CD4-positive, alpha-beta T cell treated with Interleukin-15 for 4 hours (primary cell): ENCODE measurements around the gene TFAP2A.

Source experiments
- DNase-seq: peaks from one replicate; pipeline ENCODE4 v3.0.0-alpha.2; 2020; ENCODE audit warnings: low spot score

TFAP2A gene

GRCh38 chr6:10425975-10426780 is 11.3 kb upstream of the TFAP2A start:
- no peak for DNase-seq

- no peak for DNase-seq
Observed at GRCh38 chr6:10425176-10425974, 10.5 kb upstream of the TFAP2A start.

GRCh38 chr6:10424040-10424439 is 9.2 kb upstream of the TFAP2A start:
- DNase-seq = no peak

GRCh38 chr6:10422737-10423034 is 7.8 kb upstream of the TFAP2A start:
- no peak for DNase-seq

GRCh38 chr6:10421921-10422736 is 7.3 kb upstream of the TFAP2A start:
- no peak for DNase-seq

- DNase-seq = no peak
Observed at GRCh38 chr6:10421158-10421920, 6.5 kb upstream of the TFAP2A start.

GRCh38 chr6:10420546-10421157 is 5.8 kb upstream of the TFAP2A start:
- DNase-seq = no peak

- DNase-seq = no peak
Observed at GRCh38 chr6:10419749-10420545, 5.1 kb upstream of the TFAP2A start.

GRCh38 chr6:10418862-10419748 is 4.2 kb upstream of the TFAP2A start:
- no peak for DNase-seq

GRCh38 chr6:10418361-10418861 is 3.5 kb upstream of the TFAP2A start:
- no peak for DNase-seq

- DNase-seq = no peak
Observed at GRCh38 chr6:10417681-10418104, 2.8 kb upstream of the TFAP2A start.

- DNase-seq = no peak
Observed at GRCh38 chr6:10416863-10417641, 2.2 kb upstream of the TFAP2A start.

GRCh38 chr6:10416516-10416862 is 1.6 kb upstream of the TFAP2A start:
- no peak for DNase-seq

GRCh38 chr6:10415617-10416480 is 975 bp upstream of the TFAP2A start:
- DNase-seq = no peak

- no peak for DNase-seq
Observed at GRCh38 chr6:10413850-10414738, 780 bp downstream of the TFAP2A start.

GRCh38 chr6:10413262-10413849 is 1.5 kb downstream of the TFAP2A start:
- DNase-seq = no peak
